GM21528 (cell line): ENCODE data around the gene ODF4.

Experiments
- ATAC-seq: cut with Tn5 transposase; IDR thresholded peaks from one replicate; pipeline ENCODE4 v1.9.1; 2021; ENCODE audit warnings: mild to moderate bottlenecking, moderate library complexity; ENCODE audit not compliant: unreplicated experiment, low FRiP score

The ODF4 gene

GRCh38 chr17:8339540-8339939 lies at the start of gene ODF4:
Gene ODF4 (plus strand): TSS chr17:8339840. CDS start chr17:8340052, 212 bp downstream.
- ATAC-seq, result no peak

- ATAC-seq, result no peak
These were observed 49.6 kb upstream of the ODF4 start for GRCh38 chr17:8290043-8290442.

- no peak for ATAC-seq
These were observed 46.8 kb upstream of the ODF4 start for GRCh38 chr17:8292639-8293395.

GRCh38 chr17:8294361-8294760 lies 45.3 kb upstream of the ODF4 start:
- ATAC-seq, result no peak

- ATAC-seq, result no peak
These were observed 44.8 kb upstream of the ODF4 start for GRCh38 chr17:8294814-8295316.

- ATAC-seq, result no peak
These were observed 39.4 kb upstream of the ODF4 start for GRCh38 chr17:8300226-8300625.

GRCh38 chr17:8300627-8301242 lies 38.9 kb upstream of the ODF4 start:
- ATAC-seq, result no peak

GRCh38 chr17:8310601-8311123 lies 29.0 kb upstream of the ODF4 start:
- ATAC-seq, result no peak

GRCh38 chr17:8311131-8311790 lies 28.4 kb upstream of the ODF4 start:
- ATAC-seq, result no peak

- no peak for ATAC-seq
These were observed 27.4 kb upstream of the ODF4 start for GRCh38 chr17:8312251-8312650.

- no peak for ATAC-seq
These were observed 26.7 kb upstream of the ODF4 start for GRCh38 chr17:8312726-8313600.

- ATAC-seq, result no peak
These were observed 24.6 kb upstream of the ODF4 start for GRCh38 chr17:8314797-8315763.

GRCh38 chr17:8315764-8316217 lies 23.8 kb upstream of the ODF4 start:
- no peak for ATAC-seq

- ATAC-seq, result no peak
These were observed 21.4 kb upstream of the ODF4 start for GRCh38 chr17:8318010-8318935.

- ATAC-seq, result no peak
These were observed 19.4 kb upstream of the ODF4 start for GRCh38 chr17:8320262-8320661.

- ATAC-seq, result no peak
These were observed 18.6 kb upstream of the ODF4 start for GRCh38 chr17:8320990-8321389.

GRCh38 chr17:8322061-8322460 lies 17.6 kb upstream of the ODF4 start:
- no peak for ATAC-seq

- no peak for ATAC-seq
These were observed 15.5 kb upstream of the ODF4 start for GRCh38 chr17:8324132-8324531.
